ENCODE data around the gene CYB561D2.

The CYB561D2 gene

GRCh38 chr3:50365080-50365841 is 14.6 kb downstream of the CYB561D2 start:
- peak; percentile 97 for DNase-seq (ENCODE audit: low spot score)

DNA sequence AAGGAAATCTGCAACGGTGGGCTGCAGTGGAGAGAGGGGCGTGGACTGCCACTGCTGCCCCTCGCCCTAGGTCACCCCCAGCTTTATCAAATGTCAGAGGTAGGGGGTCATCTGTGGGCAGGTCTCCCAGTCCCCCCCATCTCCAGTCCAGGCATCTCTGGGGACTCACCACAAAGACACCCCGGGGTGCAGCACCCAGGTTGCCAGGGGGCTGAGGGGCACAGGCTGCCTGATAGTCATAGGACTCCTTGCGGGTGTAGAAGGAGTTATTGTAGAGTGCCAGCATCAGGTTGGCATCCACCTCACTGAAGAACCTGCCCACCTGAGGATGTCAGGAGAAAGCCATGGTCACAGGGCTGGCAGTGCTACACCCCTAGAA is 15.2 kb downstream of the CYB561D2 start:
- DNase-seq (ENCODE audit: low spot score): no peak

- DNase-seq (ENCODE audit: low spot score): no peak
Observed at GRCh38 chr3:50369012-50369670, 18.5 kb downstream of the CYB561D2 start.

DNA sequence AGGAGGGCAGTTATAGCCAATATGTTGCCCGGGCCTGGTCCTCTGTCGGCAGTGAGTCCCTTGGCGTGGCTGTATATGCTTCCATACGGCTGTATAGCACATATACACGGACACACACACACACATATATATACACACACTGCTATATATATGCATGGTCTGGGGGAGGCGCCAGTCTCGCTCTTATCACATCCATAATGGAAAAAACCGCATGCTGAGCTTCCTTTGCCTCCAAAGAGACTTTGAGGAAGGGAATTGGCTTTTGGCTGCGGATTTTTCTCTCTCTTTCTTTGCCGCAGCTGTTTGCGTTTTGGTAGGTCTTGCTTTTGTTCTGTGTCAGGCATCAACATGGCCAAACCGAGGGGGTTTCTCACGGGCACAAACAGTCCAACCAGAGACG is 19.9 kb downstream of the CYB561D2 start:
- DNase-seq (ENCODE audit: low spot score): no peak

GRCh38 chr3:50371133-50371685 is 20.5 kb downstream of the CYB561D2 start:
- DNase-seq (ENCODE audit: low spot score): no peak

GRCh38 chr3:50372349-50372748 is 21.7 kb downstream of the CYB561D2 start:
- DNase-seq (ENCODE audit: low spot score): no peak

DNA sequence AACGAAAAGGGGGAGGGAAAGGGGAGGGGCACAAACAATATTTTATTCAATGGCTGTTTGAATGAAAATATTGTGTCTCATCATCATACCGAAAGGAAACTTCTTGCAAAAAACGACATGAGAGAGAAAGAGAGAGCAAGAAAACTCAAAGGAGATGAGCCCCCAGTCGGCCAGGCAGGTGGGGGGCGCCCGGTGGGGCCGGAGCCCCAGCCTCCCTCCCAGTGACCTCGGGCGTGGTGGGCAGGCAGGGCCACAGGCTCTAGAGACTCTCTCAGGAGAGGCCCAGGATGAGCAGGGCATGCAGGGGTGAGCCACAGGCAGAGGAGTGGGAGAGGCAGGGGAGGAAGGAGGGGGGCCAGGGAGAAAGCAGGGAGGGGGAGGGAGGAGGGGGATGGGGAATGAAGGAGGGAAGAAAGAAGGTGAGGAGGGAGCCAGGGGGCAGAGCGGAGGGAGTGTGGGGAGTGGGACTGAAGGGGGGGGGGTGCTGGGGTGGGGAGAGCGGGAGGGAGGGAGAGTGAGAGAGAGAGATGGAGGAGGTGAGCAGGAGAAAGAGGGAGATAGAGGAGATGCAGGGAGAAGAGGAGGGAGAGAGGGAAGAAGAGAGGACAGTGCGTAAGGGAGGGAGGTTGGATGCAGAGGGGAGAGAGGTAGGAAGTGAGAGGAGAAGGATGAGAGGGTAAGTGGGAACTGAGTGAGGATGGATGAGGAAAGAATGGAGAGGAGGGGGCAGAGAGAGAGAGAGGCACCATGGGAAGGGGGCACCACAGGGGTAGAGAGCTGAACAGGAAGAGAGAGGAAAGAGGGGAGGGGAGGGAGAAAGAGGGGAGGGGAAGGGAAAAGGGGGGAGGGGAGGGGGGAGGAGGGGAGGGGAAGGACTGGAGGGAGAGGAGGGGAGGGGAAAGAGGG is 22.7 kb downstream of the CYB561D2 start:
- DNase-seq (ENCODE audit: low spot score): no peak

GRCh38 chr3:50374363-50375257 is 23.9 kb downstream of the CYB561D2 start:
- DNase-seq (ENCODE audit: low spot score): no peak

GRCh38 chr3:50375258-50375931 is 24.7 kb downstream of the CYB561D2 start:
- DNase-seq (ENCODE audit: low spot score): no peak

GRCh38 chr3:50378024-50378423 is 27.4 kb downstream of the CYB561D2 start:
- DNase-seq (ENCODE audit: low spot score): no peak

DNA sequence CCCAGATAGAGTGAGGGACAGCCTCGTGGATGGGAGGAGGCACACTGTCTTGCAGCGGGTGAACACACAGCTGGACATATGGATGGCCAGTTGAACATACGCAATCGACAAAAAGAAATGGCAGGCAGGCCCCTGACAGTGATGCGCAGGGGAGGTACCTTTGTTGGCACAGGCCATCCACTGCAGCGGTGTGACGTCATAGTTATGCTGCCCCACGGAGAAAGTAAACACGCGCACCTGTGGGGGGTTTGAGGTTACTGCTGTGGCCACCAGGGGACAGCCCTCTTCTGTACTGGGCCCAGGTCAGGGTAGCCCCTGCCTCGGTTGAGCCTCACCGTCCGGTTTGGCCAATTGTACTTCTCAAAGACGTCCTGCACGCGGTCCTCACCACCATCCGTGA is 28.1 kb downstream of the CYB561D2 start:
- no peak for DNase-seq (ENCODE audit: low spot score)

DNA sequence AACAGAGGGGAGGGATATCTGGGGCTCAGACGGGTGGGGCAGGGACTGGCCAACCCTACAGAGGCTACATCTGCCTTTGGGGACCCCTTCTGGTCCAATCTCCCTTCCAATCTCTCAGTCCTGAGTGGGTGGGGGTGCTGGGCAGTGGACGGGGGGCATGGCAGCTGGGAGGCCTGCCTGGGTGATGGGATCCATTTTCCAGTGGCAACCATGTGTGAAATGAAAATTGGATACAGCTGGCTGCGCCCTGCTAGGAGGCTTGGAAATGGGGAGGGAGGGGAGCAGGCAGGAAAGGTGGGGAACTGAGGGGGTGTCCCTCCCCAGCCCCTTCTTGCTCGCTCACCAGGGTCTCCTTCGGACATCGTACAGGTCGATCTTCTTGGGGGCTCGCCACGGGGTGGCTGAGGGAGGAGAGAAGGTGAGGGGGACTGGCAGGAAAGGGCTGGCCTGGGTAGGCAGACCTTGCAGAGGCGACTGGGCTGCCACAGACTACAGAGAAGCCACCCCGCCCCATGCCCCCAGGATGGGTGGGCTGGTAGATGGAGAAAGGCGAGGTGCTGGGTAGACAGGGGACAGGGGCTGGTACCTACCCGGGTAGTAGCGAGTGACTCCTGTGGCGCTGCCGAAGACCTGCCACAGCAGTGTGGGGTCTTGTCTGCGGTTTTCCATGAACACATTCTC is 29.9 kb downstream of the CYB561D2 start:
- no peak for DNase-seq (ENCODE audit: low spot score)

DNA sequence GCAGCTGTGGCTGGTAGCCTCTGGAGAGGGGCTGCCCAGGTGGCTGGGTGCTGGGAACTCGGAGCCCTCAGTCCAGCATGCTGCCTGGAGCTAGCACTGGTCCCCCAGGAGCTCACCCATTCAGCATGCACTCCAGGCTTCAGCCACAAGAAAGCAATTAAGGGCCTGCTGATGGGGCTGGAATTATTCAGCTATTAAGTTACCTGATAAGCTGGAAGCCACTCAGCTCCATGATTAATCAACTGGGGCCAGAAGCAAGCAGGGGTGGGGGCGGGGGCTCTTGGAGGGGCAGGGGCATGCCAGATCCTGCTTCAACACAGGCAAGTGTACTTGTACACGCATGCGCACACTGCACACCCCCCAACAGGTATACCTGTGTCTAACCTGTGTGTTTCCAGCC is 30.7 kb downstream of the CYB561D2 start:
- DNase-seq (ENCODE audit: low spot score): no peak

DNA sequence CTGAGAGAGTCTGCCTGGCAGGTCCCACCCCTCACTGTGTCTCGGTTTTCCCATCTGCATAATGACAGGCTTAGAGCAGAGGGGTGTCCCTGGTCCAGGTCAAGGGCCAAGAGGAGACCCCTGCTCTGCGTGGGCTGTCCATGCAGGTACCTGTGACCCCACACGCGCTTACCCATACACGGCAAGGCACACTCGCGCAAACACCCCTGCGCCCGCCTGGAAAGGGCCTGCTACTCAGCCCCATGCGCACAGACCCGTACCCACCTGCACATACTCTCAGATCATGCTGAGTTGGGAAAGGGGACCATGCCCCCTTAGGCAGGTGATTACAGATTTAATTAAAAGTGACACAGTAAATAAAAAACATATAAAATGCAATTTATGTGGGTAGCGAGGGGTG is 32.1 kb downstream of the CYB561D2 start:
- DNase-seq (ENCODE audit: low spot score): no peak

GRCh38 chr3:50383750-50384149 is 33.1 kb downstream of the CYB561D2 start:
- no peak for DNase-seq (ENCODE audit: low spot score)

DNA sequence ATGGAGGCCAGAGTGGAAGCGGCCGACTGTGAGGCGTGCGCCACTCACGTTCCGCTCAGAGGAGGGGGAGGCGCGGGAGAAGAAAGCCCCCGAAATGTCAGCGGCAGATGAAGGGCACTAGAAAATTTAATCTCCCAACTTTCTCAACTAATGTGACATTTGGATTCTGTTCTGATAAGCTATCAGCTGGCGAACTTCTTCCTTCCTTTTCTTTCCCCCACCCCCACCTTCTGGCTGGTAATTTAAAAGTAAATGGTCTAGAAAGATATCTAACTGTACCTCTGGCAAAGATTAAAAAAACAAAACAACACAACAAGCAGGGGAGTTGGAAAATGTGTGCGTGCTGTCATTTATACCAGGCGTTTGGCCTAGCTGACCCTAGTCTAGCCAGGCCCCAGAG is 35.1 kb downstream of the CYB561D2 start:
- no peak for DNase-seq (ENCODE audit: low spot score)

GRCh38 chr3:50388016-50388719 is 37.5 kb downstream of the CYB561D2 start:
- DNase-seq (ENCODE audit: low spot score): peak; percentile 75

GRCh38 chr3:50388720-50389413 is 38.2 kb downstream of the CYB561D2 start:
- no peak for DNase-seq (ENCODE audit: low spot score)

- no peak for DNase-seq (ENCODE audit: low spot score)
Observed at GRCh38 chr3:50389414-50389767, 38.7 kb downstream of the CYB561D2 start.
